Measurements from ENCODE around the gene ACOX3. TPM values are rescaled to one million over a fixed set of nuclear protein-coding genes. Genes with fewer than 3 reads are reported as not detected.

ACOX3 gene
- total RNA-seq, 1 donor from 2014 or later: 21.6 TPM

DNA sequence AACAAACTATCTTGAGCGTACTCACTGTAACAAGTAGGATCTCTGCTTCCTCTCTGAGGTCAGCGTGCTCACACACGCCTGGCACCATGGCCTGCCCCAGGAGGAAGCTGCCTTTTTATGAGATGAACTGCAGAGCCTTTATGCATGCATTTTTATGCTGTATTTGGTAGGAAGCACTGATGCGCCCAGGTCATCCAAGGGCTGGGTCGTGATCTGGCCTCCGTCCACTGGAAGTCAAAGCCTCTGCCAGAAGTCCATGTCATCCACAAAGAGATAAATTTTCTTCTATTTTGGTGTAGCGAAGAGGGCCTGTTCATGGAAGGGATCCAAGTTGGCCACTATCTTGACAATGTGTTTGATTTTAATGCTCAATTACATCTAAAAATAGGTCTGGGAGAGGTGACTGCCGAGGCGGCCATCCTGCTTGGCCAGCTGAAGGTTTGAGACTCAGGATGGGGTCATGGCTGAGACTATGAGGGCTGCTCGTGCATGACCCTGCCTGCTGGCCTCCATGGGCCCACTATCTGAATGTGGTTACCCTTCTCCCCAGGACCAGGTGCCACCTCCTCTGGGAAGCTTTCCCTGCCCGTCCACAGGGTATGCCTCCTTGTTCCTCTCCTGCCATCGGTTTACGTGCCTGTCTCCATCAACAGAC lies 120.7 kb downstream of the ACOX3 start:
- ATAC-seq (peak; percentile 6), DNase-seq (peak; percentile 61)
- no peak overlapping the region for H3K4me3 ChIP-seq
- peaks cover 21% of the 10 kb centered on the region for H3K4me1 ChIP-seq
- H3K36me3 ChIP-seq: no peaks in the 10 kb centered on the region
- intact Hi-C loops (cut with DNase I): no loop called here
- TF ChIP-seq, protein P1, sequence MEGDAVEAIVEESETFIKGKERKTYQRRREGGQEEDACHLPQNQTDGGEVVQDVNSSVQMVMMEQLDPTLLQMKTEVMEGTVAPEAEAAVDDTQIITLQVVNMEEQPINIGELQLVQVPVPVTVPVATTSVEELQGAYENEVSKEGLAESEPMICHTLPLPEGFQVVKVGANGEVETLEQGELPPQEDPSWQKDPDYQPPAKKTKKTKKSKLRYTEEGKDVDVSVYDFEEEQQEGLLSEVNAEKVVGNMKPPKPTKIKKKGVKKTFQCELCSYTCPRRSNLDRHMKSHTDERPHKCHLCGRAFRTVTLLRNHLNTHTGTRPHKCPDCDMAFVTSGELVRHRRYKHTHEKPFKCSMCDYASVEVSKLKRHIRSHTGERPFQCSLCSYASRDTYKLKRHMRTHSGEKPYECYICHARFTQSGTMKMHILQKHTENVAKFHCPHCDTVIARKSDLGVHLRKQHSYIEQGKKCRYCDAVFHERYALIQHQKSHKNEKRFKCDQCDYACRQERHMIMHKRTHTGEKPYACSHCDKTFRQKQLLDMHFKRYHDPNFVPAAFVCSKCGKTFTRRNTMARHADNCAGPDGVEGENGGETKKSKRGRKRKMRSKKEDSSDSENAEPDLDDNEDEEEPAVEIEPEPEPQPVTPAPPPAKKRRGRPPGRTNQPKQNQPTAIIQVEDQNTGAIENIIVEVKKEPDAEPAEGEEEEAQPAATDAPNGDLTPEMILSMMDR (IDR thresholded peaks at IDR 0.05): no peak
- H3K27me3 ChIP-seq: no peaks in the 10 kb centered on the region
- no peak overlapping the region for H3K27ac ChIP-seq
- no peaks in the 10 kb centered on the region for H3K9me3 ChIP-seq

DNA sequence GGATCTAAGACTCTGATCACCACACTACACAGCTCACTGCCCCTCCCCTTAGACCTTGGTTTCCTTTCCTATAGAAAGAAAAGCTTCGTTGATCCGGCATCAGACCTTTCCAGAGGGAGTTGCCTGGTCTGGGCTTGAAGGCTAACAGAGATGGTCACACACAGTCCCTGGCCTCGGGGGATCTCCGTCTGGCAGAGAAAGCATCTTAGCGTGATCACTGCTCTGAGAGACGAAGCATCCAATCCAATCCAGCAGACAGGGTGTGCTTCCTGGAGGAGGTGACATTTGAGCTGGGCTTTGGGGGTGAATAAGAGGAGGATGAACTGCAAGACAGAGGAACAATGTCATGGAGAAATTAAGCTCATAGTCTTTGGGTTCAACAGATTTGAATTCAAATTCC lies 121.5 kb downstream of the ACOX3 start:
- no peaks in the 10 kb centered on the region for H3K9me3 ChIP-seq
- H3K4me1 ChIP-seq: peaks cover 21% of the 10 kb centered on the region
- H3K4me3 ChIP-seq: no peak overlapping the region
- no peak overlapping the region for H3K27ac ChIP-seq
- H3K27me3 ChIP-seq: no peaks in the 10 kb centered on the region
- H3K36me3 ChIP-seq: no peaks in the 10 kb centered on the region
- TF ChIP-seq, protein P1 (IDR thresholded peaks at IDR 0.05): no peak
- intact Hi-C loops (cut with DNase I): no loop called here
- ATAC-seq: no peak
- no peak for DNase-seq

DNA sequence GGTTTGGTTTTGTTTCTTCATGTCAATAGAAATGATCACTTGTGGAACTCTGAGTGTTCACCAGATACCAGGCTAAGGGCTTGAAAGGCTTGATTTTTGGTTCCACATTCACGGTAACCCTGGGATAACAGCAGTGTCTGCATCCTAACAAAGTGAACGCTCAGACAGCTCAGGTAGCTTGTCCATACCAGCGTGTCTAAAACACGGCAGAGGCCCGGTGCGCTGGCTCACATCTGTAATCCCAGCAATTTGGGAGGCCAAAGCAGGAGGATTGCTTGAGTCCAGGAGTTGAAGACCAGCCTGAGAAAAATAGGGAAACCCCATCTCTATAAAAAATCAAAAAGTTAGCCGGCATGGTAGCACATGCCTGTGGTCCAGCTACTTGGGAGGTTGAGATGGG lies 122.0 kb downstream of the ACOX3 start:
- no peak overlapping the region for H3K4me3 ChIP-seq
- peaks cover 21% of the 10 kb centered on the region for H3K4me1 ChIP-seq
- no peak for ATAC-seq
- no peaks in the 10 kb centered on the region for H3K27me3 ChIP-seq
- no peak overlapping the region for H3K27ac ChIP-seq
- intact Hi-C loops (cut with DNase I): no loop called here
- H3K9me3 ChIP-seq: no peaks in the 10 kb centered on the region
- TF ChIP-seq, protein P1 (IDR thresholded peaks at IDR 0.05): no peak
- DNase-seq: no peak
- H3K36me3 ChIP-seq: no peaks in the 10 kb centered on the region

DNA sequence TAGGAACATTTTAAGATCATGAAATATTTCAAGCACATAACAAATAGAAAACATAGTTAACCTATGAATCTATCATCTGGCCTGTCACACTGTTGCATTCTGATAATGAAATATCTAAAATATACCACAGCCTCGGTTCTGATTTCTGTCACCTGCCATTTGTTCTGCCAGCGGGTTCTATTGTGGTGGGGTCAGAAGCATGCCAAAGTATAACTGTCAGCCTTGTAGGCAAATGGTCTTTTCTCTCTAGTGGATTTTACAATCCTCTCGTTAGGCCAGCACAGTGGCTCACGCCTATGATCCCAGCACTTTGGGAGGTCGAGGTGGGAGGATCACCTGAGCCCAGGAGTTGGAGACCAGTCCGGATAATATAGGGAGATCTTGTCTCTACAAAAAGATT lies 123.0 kb downstream of the ACOX3 start:
- Histone ChIP-seq H3K4me1 (peaks cover 21% of the 10 kb centered on the region), H3K36me3 (no peaks in the 10 kb centered on the region), H3K4me3 (no peak overlapping the region), H3K9me3 (no peaks in the 10 kb centered on the region), H3K27ac (no peak overlapping the region), H3K27me3 (no peaks in the 10 kb centered on the region)
- intact Hi-C loops (cut with DNase I): no loop called here
- TF ChIP-seq, protein P1 (IDR thresholded peaks at IDR 0.05): no peak
- ATAC-seq: no peak
- DNase-seq: no peak

- DNase-seq: peak; percentile 46
Measured at GRCh38 chr4:8316911-8317351, 123.6 kb downstream of the ACOX3 start.

More at GRCh38 chr4:8316911-8317351, 123.6 kb downstream of the ACOX3 start:
- Histone ChIP-seq H3K36me3 (no peaks in the 10 kb centered on the region), H3K27ac (no peak overlapping the region), H3K4me3 (no peak overlapping the region), H3K27me3 (no peaks in the 10 kb centered on the region), H3K9me3 (no peaks in the 10 kb centered on the region), H3K4me1 (peaks cover 21% of the 10 kb centered on the region)
- TF ChIP-seq, protein P1 (IDR thresholded peaks at IDR 0.05): no peak
- intact Hi-C loops (cut with DNase I): no loop called here
- no peak for ATAC-seq

Other genes with a start within 250 kb of the ACOX3 start
- 71.7 TPM for gene SH3TC1, start 241.4 kb downstream of the ACOX3 start, total RNA-seq
- gene HTRA3, start 171.0 kb downstream of the ACOX3 start, total RNA-seq: 25.0 TPM
- 24.2 TPM for gene TRMT44, start 54 bp upstream of the ACOX3 start, total RNA-seq
- gene GPR78, start 139.7 kb upstream of the ACOX3 start, total RNA-seq: 0.23 TPM
- gene CPZ, start 152.0 kb upstream of the ACOX3 start, total RNA-seq: 6.7 TPM

Measured in upper lobe of right lung (tissue), 1 donor.